Measurements from ENCODE around the gene SLC7A6OS. TPM values are rescaled to one million over a fixed set of nuclear protein-coding genes. Genes with fewer than 3 reads are reported as not detected.
A peak's percentile ranks its signal among the peaks of the same experiment; 100 is the strongest.

SLC7A6OS gene
- total and polyA plus RNA-seq, 2 experiments from 2014 or later: 8.8 to 18.9 TPM

- H3K27ac ChIP-seq: no peak overlapping the region
- no peak overlapping the region for H3K4me3 ChIP-seq
- no peak for DNase-seq (ENCODE audit: low spot score)
- TF ChIP-seq EZH2phosphoT487 (IDR thresholded peaks at IDR 0.05; ENCODE audit: low read depth, severe bottlenecking, unreplicated experiment) (no peak), EZH2 (IDR thresholded peaks at IDR 0.05; ENCODE audit: borderline replicate concordance) (no peak)
- TF ChIP-seq, protein P1, sequence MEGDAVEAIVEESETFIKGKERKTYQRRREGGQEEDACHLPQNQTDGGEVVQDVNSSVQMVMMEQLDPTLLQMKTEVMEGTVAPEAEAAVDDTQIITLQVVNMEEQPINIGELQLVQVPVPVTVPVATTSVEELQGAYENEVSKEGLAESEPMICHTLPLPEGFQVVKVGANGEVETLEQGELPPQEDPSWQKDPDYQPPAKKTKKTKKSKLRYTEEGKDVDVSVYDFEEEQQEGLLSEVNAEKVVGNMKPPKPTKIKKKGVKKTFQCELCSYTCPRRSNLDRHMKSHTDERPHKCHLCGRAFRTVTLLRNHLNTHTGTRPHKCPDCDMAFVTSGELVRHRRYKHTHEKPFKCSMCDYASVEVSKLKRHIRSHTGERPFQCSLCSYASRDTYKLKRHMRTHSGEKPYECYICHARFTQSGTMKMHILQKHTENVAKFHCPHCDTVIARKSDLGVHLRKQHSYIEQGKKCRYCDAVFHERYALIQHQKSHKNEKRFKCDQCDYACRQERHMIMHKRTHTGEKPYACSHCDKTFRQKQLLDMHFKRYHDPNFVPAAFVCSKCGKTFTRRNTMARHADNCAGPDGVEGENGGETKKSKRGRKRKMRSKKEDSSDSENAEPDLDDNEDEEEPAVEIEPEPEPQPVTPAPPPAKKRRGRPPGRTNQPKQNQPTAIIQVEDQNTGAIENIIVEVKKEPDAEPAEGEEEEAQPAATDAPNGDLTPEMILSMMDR (IDR thresholded peaks at IDR 0.05; ENCODE audit: poor library complexity): no peak
- H2AFZ ChIP-seq: no peak overlapping the region
- no peaks in the 10 kb centered on the region for H3K9me2 ChIP-seq (replicated peaks; ENCODE audit: insufficient read depth)
- peaks cover 20% of the 10 kb centered on the region for H3K4me1 ChIP-seq (ENCODE audit: insufficient read depth)
- H3K4me2 ChIP-seq: no peak overlapping the region
- H4K20me1 ChIP-seq (ENCODE audit: insufficient read depth, poor library complexity, severe bottlenecking): no peaks in the 10 kb centered on the region
- peaks cover 89% of the 10 kb centered on the region for H3K79me2 ChIP-seq
- no peaks in the 10 kb centered on the region for H3K9me3 ChIP-seq (ENCODE audit: low read depth)
- no peaks in the 10 kb centered on the region for H3K27me3 ChIP-seq
- no peaks in the 10 kb centered on the region for H3K36me3 ChIP-seq (replicated peaks; ENCODE audit: insufficient read depth, low read depth)
- WGBS (ENCODE audit: low lambda C conversion rate, missing lambda C conversion rate): 54% methylated on average over 1 of the region's 1 CpG
These were observed 40.4 kb downstream of the SLC7A6OS start for GRCh38 chr16:68270353-68270752.

DNA sequence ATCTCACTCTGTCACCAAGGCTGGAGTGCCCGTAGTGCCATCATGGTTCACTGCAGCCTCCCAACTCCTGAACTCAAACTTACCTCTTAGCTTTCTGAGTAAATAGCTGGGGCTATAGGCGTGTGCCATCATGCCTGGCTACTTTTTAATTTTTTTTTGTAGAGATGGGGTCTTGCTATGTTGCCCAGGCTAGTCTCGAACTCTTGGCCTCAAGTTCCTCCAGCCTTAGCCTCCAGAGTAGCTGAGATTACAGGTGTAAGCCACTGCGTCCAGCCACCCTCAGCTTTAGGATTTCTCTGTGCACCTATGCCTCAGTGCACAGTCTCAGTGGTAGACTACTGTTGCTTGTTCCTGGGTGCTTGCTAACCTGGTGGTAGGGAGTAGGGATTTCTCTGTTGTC is 41.0 kb downstream of the SLC7A6OS start:
- H2AFZ ChIP-seq: no peak overlapping the region
- no peaks in the 10 kb centered on the region for H3K36me3 ChIP-seq (replicated peaks; ENCODE audit: insufficient read depth, low read depth)
- peaks cover 20% of the 10 kb centered on the region for H3K4me1 ChIP-seq (ENCODE audit: insufficient read depth)
- no peak overlapping the region for H3K4me3 ChIP-seq
- no peaks in the 10 kb centered on the region for H3K9me2 ChIP-seq (replicated peaks; ENCODE audit: insufficient read depth)
- DNase-seq (ENCODE audit: low spot score): no peak
- no peaks in the 10 kb centered on the region for H3K27me3 ChIP-seq
- 94% methylated on average over 4 of the region's 4 CpGs for WGBS (ENCODE audit: low lambda C conversion rate, missing lambda C conversion rate)
- no peaks in the 10 kb centered on the region for H4K20me1 ChIP-seq (ENCODE audit: insufficient read depth, poor library complexity, severe bottlenecking)
- no peak for TF ChIP-seq EZH2phosphoT487 (IDR thresholded peaks at IDR 0.05; ENCODE audit: low read depth, severe bottlenecking, unreplicated experiment)
- no peak for TF ChIP-seq EZH2 (IDR thresholded peaks at IDR 0.05; ENCODE audit: borderline replicate concordance)
- TF ChIP-seq, protein P1 (IDR thresholded peaks at IDR 0.05; ENCODE audit: poor library complexity): no peak
- H3K4me2 ChIP-seq: no peak overlapping the region
- peaks cover 89% of the 10 kb centered on the region for H3K79me2 ChIP-seq
- no peaks in the 10 kb centered on the region for H3K9me3 ChIP-seq (ENCODE audit: low read depth)
- H3K27ac ChIP-seq: no peak overlapping the region

DNA sequence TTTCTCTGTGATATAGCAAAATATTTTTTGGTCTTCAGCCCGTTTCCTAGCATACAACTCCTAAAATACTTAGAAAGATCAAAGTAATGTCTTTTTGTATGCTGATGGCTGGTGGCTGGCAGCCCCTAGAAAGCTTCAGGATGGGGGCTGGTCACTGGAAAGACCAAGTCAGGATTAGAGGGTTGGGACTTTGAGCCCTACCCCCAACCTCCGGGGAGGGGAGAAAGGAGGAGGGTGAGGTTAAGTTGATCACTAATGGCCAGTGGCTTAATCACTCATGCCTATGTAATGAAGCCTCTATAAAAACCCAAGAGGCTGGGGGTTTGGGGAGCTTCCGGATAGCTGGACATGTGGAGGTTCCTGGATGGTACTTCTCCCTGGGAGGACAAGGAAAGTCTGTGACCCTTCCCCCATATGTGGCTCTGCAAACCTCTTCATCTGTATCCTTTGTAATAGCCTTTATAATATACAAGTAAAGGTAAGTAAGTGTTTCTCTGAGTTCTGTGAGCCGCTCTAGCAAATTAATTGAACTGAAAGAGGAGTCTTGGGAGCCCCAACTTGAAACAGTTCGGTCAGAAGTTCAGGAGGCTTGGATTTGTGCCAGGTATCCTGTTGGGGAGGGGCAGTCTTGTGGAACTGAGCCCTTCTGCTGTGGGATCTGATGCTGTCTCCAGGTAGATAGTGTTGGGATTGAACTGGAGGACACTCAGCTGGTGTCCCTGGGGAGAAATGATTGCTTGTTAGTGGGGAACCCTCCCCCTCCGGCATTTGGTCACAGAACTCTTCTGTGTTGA is 42.9 kb downstream of the SLC7A6OS start:
- TF ChIP-seq EZH2phosphoT487 (IDR thresholded peaks at IDR 0.05; ENCODE audit: low read depth, severe bottlenecking, unreplicated experiment) (no peak), EZH2 (IDR thresholded peaks at IDR 0.05; ENCODE audit: borderline replicate concordance) (no peak)
- TF ChIP-seq, protein P1 (IDR thresholded peaks at IDR 0.05; ENCODE audit: poor library complexity): no peak
- H3K4me3 ChIP-seq: no peak overlapping the region
- H3K9me2 ChIP-seq (replicated peaks; ENCODE audit: insufficient read depth): no peaks in the 10 kb centered on the region
- WGBS (ENCODE audit: low lambda C conversion rate, missing lambda C conversion rate): 56% methylated on average over 6 of the region's 6 CpGs
- no peaks in the 10 kb centered on the region for H3K27me3 ChIP-seq
- H4K20me1 ChIP-seq (ENCODE audit: insufficient read depth, poor library complexity, severe bottlenecking): no peaks in the 10 kb centered on the region
- H3K27ac ChIP-seq: no peak overlapping the region
- H3K36me3 ChIP-seq (replicated peaks; ENCODE audit: insufficient read depth, low read depth): no peaks in the 10 kb centered on the region
- peaks cover 76% of the 10 kb centered on the region for H3K79me2 ChIP-seq
- peaks cover 20% of the 10 kb centered on the region for H3K4me1 ChIP-seq (ENCODE audit: insufficient read depth)
- no peaks in the 10 kb centered on the region for H3K9me3 ChIP-seq (ENCODE audit: low read depth)
- no peak for DNase-seq (ENCODE audit: low spot score)
- peak overlapping the region; percentile 36 for H3K4me2 ChIP-seq
- H2AFZ ChIP-seq: no peak overlapping the region
